HepG2 (cell line): ENCODE data around the gene TNFSF11. TPM values are rescaled to one million over a fixed set of nuclear protein-coding genes. Genes with fewer than 3 reads are reported as not detected.

Experiments used
- EZH2 ChIP-seq: conservative IDR thresholded peaks from 2 replicates; pipeline ENCODE4 v1.6.1; 2012; ENCODE audit warnings: mild to moderate bottlenecking, low read depth, low read length, moderate library complexity
- FOXA1 ChIP-seq, 2 experiments: fragments of 450-650 bp in 1 of 2; sonication (generic) in 1 of 2; formaldehyde crosslinking in 1 of 2; IDR thresholded peaks; 2 replicates each; pipeline versions ENCODE4 v1.4.0 to v1.6.1; 2016 to 2020; ENCODE audit warnings: missing genetic modification reagents in 1 of 2
- HOXA5 ChIP-seq: sonication (generic); formaldehyde crosslinking; IDR thresholded peaks from 2 replicates; pipeline ENCODE4 v1.4.0; 2020; ENCODE audit warnings: missing genetic modification reagents
- ZNF589 ChIP-seq: sonication (generic); formaldehyde crosslinking; conservative IDR thresholded peaks from 2 replicates; pipeline ENCODE4 v1.8.0; 2022; ENCODE audit warnings: mild to moderate bottlenecking, moderate library complexity, missing genetic modification reagents
- polyA plus RNA-seq, 8 experiments: library from polyadenylated mRNA; depleted of rRNA in 3 of 8; stranded (reverse) in 7 of 8; unstranded in 1 of 8; fragments of >200 nt; fragmentation: Illumina TruSeq in 4 of 8; extraction: Trizol in 4 of 8; gene quantifications; 2 replicates each; pipeline versions ENCODE4 v1.2.1 to v1.2.3, GENCODE V29; 2011 to 2016; ENCODE audit warnings: low read depth in 4 of 8, missing spikeins in 1 of 8, mixed read lengths in 1 of 8; ENCODE audit not compliant: insufficient read depth in 1 of 8
- total RNA-seq, 5 experiments: library from RNA; depleted of rRNA; stranded (reverse); fragments of >200 nt; fragmentation: Illumina TruSeq; extraction: Trizol; gene quantifications; 2 replicates each; pipeline ENCODE4 v1.2.3, GENCODE V29; 2016; ENCODE audit warnings: low read depth in 1 of 5
- TF ChIP-seq, protein P1 (sequence below): sonication (generic); formaldehyde crosslinking; IDR thresholded peaks from one replicate; pipeline ENCODE4 v1.5.1; 2020; ENCODE audit warnings: mild to moderate bottlenecking, missing genetic modification reagents; ENCODE audit errors: not compliant biosample characterization

TNFSF11 gene
- total and polyA plus RNA-seq, 2 of the 13 experiments (the other 11 are each of a cell fraction or from before 2014, with no cell fraction given), result 0.03 TPM; not detected in 1

DNA sequence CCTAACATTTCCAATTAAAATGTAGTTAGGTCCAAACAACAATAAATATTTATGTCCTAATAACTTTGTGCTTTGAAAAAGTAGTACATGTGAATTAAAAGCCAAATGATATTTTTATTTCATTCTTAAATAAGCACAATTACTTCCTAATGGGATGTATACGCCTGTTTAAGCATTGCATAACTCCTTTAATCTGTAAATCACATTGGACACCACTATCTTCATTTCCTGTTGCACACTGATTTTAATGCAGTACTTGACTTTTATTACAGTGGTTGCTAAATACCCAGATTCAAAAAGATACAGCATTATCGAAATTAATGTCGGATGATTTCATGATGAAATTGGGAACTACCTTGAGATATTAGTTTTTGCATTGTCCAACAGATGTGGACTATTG lies 70.9 kb downstream of the TNFSF11 start (continued):
- TF ChIP-seq, protein P1, sequence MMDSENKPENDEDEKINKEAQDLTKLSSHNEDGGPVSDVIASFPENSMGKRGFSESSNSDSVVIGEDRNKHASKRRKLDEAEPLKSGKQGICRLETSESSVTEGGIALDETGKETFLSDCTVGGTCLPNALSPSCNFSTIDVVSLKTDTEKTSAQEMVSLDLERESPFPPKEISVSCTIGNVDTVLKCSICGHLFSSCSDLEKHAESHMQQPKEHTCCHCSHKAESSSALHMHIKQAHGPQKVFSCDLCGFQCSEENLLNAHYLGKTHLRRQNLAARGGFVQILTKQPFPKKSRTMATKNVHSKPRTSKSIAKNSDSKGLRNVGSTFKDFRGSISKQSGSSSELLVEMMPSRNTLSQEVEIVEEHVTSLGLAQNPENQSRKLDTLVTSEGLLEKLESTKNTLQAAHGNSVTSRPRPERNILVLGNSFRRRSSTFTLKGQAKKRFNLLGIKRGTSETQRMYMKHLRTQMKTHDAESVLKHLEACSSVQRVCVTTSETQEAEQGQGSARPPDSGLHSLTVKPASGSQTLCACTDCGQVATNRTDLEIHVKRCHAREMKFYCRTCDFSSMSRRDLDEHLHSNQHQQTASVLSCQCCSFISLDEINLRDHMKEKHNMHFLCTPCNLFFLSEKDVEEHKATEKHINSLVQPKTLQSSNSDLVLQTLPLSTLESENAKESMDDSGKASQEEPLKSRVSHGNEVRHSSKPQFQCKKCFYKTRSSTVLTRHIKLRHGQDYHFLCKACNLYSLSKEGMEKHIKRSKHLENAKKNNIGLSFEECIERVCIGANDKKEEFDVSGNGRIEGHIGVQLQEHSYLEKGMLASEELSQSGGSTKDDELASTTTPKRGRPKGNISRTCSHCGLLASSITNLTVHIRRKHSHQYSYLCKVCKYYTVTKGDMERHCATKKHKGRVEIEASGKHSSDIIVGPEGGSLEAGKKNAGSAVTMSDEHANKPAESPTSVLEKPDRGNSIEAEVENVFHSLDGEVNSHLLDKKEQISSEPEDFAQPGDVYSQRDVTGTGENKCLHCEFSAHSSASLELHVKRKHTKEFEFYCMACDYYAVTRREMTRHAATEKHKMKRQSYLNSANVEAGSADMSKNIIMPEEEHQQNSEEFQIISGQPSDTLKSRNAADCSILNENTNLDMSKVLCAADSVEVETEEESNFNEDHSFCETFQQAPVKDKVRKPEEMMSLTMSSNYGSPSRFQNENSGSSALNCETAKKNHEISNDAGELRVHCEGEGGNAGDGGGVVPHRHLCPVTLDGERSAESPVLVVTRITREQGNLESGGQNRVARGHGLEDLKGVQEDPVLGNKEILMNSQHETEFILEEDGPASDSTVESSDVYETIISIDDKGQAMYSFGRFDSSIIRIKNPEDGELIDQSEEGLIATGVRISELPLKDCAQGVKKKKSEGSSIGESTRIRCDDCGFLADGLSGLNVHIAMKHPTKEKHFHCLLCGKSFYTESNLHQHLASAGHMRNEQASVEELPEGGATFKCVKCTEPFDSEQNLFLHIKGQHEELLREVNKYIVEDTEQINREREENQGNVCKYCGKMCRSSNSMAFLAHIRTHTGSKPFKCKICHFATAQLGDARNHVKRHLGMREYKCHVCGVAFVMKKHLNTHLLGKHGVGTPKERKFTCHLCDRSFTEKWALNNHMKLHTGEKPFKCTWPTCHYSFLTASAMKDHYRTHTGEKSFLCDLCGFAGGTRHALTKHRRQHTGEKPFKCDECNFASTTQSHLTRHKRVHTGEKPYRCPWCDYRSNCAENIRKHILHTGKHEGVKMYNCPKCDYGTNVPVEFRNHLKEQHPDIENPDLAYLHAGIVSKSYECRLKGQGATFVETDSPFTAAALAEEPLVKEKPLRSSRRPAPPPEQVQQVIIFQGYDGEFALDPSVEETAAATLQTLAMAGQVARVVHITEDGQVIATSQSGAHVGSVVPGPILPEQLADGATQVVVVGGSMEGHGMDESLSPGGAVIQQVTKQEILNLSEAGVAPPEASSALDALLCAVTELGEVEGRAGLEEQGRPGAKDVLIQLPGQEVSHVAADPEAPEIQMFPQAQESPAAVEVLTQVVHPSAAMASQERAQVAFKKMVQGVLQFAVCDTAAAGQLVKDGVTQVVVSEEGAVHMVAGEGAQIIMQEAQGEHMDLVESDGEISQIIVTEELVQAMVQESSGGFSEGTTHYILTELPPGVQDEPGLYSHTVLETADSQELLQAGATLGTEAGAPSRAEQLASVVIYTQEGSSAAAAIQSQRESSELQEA (CRISPR knock-in tag), result no peak
- TF ChIP-seq ZNF589 (CRISPR knock-in tag) (no peak), EZH2 (no peak), HOXA5 (CRISPR knock-in tag) (no peak), FOXA1 (IDR thresholded peaks at IDR 0.05) (no peak), FOXA1 (CRISPR knock-in tag; IDR thresholded peaks at IDR 0.05) (no peak)
